ENCODE measurements around the gene NISCH. TPM values are rescaled to one million over a fixed set of nuclear protein-coding genes. Genes with fewer than 3 reads are reported as not detected.

The NISCH gene
- total RNA-seq, 1 experiment from 2014 or later, result 62.2 TPM

- H3K9me3 Mint-ChIP-seq (ENCODE audit: unreplicated experiment), result no peaks in the 10 kb centered on the region
- H3K27ac Mint-ChIP-seq (ENCODE audit: unreplicated experiment), result no peak overlapping the region
- CTCF ChIA-PET, result interaction anchor here (0.5 kb wide), 2 partner anchors 12 to 332 kb away, joined by 3 to 4 read pairs; partner anchors contain the start of gene NEK4
- H3K27me3 Mint-ChIP-seq (ENCODE audit: insufficient read depth, unreplicated experiment), result no peaks in the 10 kb centered on the region
- Histone ChIP-seq H3K36me3 (ENCODE audit: control insufficient read depth, insufficient read depth, low read length) (no peaks in the 10 kb centered on the region), H3K4me3 (ENCODE audit: low read depth, low read length) (no peak overlapping the region), H3K27me3 (replicated peaks; ENCODE audit: control insufficient read depth, insufficient read depth, low read length) (no peaks in the 10 kb centered on the region), H3K9me3 (no peaks in the 10 kb centered on the region), H3K4me1 (no peaks in the 10 kb centered on the region)
- intact Hi-C loops (cut with micrococcal nuclease; ENCODE audit: unreplicated experiment), result no loop called here
- POLR2A ChIA-PET, result no interaction called here
- no peak overlapping the region for H3K4me3 Mint-ChIP-seq (ENCODE audit: unreplicated experiment)
- no peaks in the 10 kb centered on the region for H3K36me3 Mint-ChIP-seq (ENCODE audit: insufficient read depth, unreplicated experiment)
- no TSS peak for BruUV-seq (replicated peaks)
- DNase-seq, result no peak
- no peaks in the 10 kb centered on the region for H3K4me1 Mint-ChIP-seq (ENCODE audit: low read depth, unreplicated experiment)
- TF ChIP-seq CTCF (IDR thresholded peaks at IDR 0.05; ENCODE audit: insufficient read depth in 1 of 2, low read depth in 1 of 2, low read length in 1 of 2, severe bottlenecking in 1 of 2, unreplicated experiment in 1 of 2), result no peak
These were observed 16.6 kb upstream of the NISCH start for GRCh38 chr3:52438579-52439425.

GRCh38 chr3:52439426-52440248 lies 15.8 kb upstream of the NISCH start:
- Mint-ChIP-seq H3K4me3 (ENCODE audit: unreplicated experiment) (no peak overlapping the region), H3K9me3 (ENCODE audit: unreplicated experiment) (no peaks in the 10 kb centered on the region), H3K27me3 (ENCODE audit: insufficient read depth, unreplicated experiment) (no peaks in the 10 kb centered on the region), H3K4me1 (ENCODE audit: low read depth, unreplicated experiment) (no peaks in the 10 kb centered on the region), H3K27ac (ENCODE audit: unreplicated experiment) (no peak overlapping the region), H3K36me3 (ENCODE audit: insufficient read depth, unreplicated experiment) (no peaks in the 10 kb centered on the region)
- intact Hi-C loops (cut with micrococcal nuclease; ENCODE audit: unreplicated experiment), result no loop called here
- Histone ChIP-seq H3K4me3 (ENCODE audit: low read depth, low read length) (no peak overlapping the region), H3K36me3 (ENCODE audit: control insufficient read depth, insufficient read depth, low read length) (no peaks in the 10 kb centered on the region), H3K9me3 (no peaks in the 10 kb centered on the region), H3K27me3 (replicated peaks; ENCODE audit: control insufficient read depth, insufficient read depth, low read length) (no peaks in the 10 kb centered on the region), H3K4me1 (no peaks in the 10 kb centered on the region)
- no peak for DNase-seq
- POLR2A ChIA-PET, result no interaction called here
- TF ChIP-seq CTCF (IDR thresholded peaks at IDR 0.05; ENCODE audit: insufficient read depth in 1 of 2, low read depth in 1 of 2, low read length in 1 of 2, severe bottlenecking in 1 of 2, unreplicated experiment in 1 of 2), result no peak
- CTCF ChIA-PET, result interaction anchor here (0.5 kb wide), 2 partner anchors 13 to 331 kb away, joined by 3 to 4 read pairs; partner anchors contain the start of gene NEK4
- BruUV-seq (replicated peaks), result no TSS peak

- Mint-ChIP-seq H3K27ac (ENCODE audit: unreplicated experiment) (no peak overlapping the region), H3K27me3 (ENCODE audit: insufficient read depth, unreplicated experiment) (no peaks in the 10 kb centered on the region), H3K9me3 (ENCODE audit: unreplicated experiment) (no peaks in the 10 kb centered on the region), H3K4me1 (ENCODE audit: low read depth, unreplicated experiment) (no peaks in the 10 kb centered on the region), H3K36me3 (ENCODE audit: insufficient read depth, unreplicated experiment) (no peaks in the 10 kb centered on the region), H3K4me3 (ENCODE audit: unreplicated experiment) (no peak overlapping the region)
- H3K4me1 ChIP-seq, result no peaks in the 10 kb centered on the region
- intact Hi-C loops (cut with micrococcal nuclease; ENCODE audit: unreplicated experiment), result no loop called here
- no peaks in the 10 kb centered on the region for H3K9me3 ChIP-seq
- POLR2A ChIA-PET, result no interaction called here
- no peak overlapping the region for H3K4me3 ChIP-seq (ENCODE audit: low read depth, low read length)
- no peak for TF ChIP-seq CTCF (IDR thresholded peaks at IDR 0.05; ENCODE audit: insufficient read depth in 1 of 2, low read depth in 1 of 2, low read length in 1 of 2, severe bottlenecking in 1 of 2, unreplicated experiment in 1 of 2)
- H3K36me3 ChIP-seq (ENCODE audit: control insufficient read depth, insufficient read depth, low read length), result no peaks in the 10 kb centered on the region
- CTCF ChIA-PET, result no interaction called here
- no peaks in the 10 kb centered on the region for H3K27me3 ChIP-seq (replicated peaks; ENCODE audit: control insufficient read depth, insufficient read depth, low read length)
- DNase-seq, result no peak
- no TSS peak for BruUV-seq (replicated peaks)
These were observed 15.2 kb upstream of the NISCH start for GRCh38 chr3:52440249-52440551.
